Stomach smooth muscle (tissue), 2 donors: ENCODE measurements around the gene RAB9B.
A peak's percentile ranks its signal among the peaks of the same experiment; 100 is the strongest.

ENCODE experiments used
- H3K27ac ChIP-seq: one replicate; pipeline ENCODE4 v1.7.0; 2013; ENCODE audit warnings: mild to moderate bottlenecking, low read length, inconsistent platforms
- H3K27me3 ChIP-seq, 2 donors: one replicate each; pipeline ENCODE4 v1.7.0; 2013; ENCODE audit warnings: low read length in 2 of 2; ENCODE audit not compliant: insufficient read depth in 2 of 2, control insufficient read depth in 1 of 2
- H3K36me3 ChIP-seq, 2 donors: one replicate each; pipeline ENCODE4 v1.7.0; 2013; ENCODE audit warnings: low read length in 2 of 2; ENCODE audit not compliant: control insufficient read depth in 2 of 2, insufficient read depth in 2 of 2
- H3K4me1 ChIP-seq: one replicate; pipeline ENCODE4 v1.7.0; 2013; ENCODE audit warnings: low read length; ENCODE audit not compliant: control insufficient read depth, insufficient read depth
- H3K4me3 ChIP-seq, 2 donors: one replicate each; pipeline ENCODE4 v1.7.0; 2013; ENCODE audit warnings: low read length in 2 of 2
- H3K9ac ChIP-seq, 2 donors: one replicate each; pipeline ENCODE4 v1.7.0; 2013; ENCODE audit warnings: low read length in 2 of 2, mild to moderate bottlenecking in 1 of 2
- H3K9me3 ChIP-seq, 2 donors: one replicate each; pipeline ENCODE4 v1.7.0; 2013; ENCODE audit warnings: low read length in 2 of 2; ENCODE audit not compliant: control insufficient read depth in 2 of 2
- donor health status: healthy.
- donor health status: Pancreatic carcinoma.

The RAB9B gene, protein sequence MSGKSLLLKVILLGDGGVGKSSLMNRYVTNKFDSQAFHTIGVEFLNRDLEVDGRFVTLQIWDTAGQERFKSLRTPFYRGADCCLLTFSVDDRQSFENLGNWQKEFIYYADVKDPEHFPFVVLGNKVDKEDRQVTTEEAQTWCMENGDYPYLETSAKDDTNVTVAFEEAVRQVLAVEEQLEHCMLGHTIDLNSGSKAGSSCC

DNA sequence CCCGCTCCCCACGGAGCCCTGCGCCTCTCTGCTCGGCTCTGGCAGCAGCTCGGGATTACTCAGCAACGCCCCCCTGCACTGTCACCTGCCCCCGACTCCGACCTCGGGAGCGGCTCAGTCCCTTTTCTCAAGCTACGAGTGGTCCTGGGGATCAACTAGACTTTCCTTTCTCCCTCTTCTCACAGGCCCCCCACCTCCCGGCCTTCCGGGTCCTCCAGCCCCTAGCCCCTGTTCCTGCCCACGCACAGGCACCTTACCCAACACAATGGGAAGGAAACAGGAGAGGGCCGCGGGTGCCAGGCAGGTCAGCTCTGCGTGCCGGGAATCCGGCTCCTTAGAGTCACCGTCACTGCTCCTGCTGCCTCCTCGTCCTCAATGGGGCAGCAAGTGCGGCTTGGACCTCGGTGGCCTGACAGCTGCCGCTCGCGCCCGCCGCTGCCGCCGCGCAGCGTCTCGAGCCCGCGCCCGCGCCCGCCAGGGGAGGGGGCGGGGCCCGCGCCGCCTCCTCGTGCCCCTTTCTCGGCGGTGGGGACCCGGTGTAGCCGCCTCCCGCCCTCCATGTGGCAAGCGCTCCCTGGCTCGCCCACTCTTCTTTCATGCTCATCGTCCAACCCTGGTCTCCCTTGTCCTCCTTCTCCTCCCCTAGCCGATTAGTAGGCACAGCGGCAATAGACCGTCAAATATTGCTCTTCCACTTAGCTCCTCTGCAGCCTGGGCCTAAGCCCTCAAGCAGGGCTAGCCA lies at the start of gene RAB9B:
Gene RAB9B, minus strand, starts transcription at position 455 of the 742 bp plus-strand sequence. CDS start 6,473 bp downstream, outside the sequence.
- H3K9me3 ChIP-seq = no peaks in the 10 kb centered on the region
- H3K27ac ChIP-seq = peak within 1 kb of the TSS; percentile 67
- H3K9ac ChIP-seq = peak within 1 kb of the TSS; percentile 65 to 73
- peaks cover 9% of the 10 kb centered on the region for H3K4me1 ChIP-seq
- H3K36me3 ChIP-seq = no peaks in the 10 kb centered on the region
- H3K4me3 ChIP-seq = peak within 1 kb of the TSS; percentile 68 to 80
- H3K27me3 ChIP-seq = peaks cover 0 to 18% of the 10 kb centered on the region in 2 donors

DNA sequence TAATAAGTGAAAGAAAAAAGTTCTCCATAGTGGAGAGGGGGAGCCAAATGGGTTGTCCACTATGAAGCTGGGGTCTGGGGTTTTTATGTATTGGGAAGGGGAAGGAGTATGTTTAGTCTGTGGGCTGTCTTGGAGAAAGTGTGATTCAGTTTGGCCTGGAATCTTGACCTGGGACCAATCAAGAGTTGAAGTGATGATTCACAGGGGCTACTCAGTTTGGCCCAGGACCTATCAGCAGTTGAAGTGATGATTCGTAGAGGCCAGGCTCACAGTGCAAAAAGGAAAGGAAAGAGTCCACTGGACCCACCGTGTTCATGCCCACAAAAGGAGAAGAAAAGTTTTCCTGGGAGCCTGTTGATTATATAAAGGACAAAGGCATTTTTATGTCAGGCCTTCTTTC lies 47.3 kb upstream of the RAB9B start:
- Histone ChIP-seq H3K9me3 (no peaks in the 10 kb centered on the region), H3K27me3 (peaks cover 0 to 3% of the 10 kb centered on the region in 2 donors), H3K4me3 (no peak overlapping the region), H3K9ac (no peak overlapping the region), H3K36me3 (no peaks in the 10 kb centered on the region), H3K4me1 (no peaks in the 10 kb centered on the region), H3K27ac (no peak overlapping the region)

DNA sequence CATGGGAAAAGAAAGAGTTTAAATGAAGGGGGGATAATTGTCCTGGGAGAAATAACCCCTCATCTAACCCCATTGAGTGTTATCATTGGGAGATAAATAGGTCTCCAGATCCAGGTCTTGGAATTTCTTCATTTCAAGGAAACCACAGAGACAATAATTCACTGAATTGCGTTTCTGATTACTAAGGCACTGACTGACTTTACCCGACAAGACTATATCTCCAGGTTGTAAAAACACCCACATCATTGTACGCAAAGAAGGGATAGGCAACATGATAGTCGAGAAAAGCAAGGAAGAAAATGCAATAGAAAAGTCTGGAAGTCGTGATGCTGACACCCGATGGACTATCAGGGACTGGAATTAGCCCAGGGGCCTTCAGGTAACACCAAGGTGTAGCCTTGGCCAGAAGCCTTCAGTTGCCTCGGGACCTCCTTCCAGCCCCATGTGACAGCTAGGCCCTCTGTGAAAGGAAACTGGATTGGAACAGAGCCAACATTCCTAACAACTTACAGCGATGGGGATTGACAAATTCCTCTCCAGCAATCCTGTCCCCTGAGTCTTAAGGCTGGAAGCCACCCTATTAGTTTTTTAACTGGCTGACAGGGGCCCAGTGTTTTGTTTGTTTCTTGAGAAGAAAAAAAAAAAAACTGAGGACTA lies 46.5 kb upstream of the RAB9B start:
- Histone ChIP-seq H3K9ac (no peak overlapping the region), H3K27me3 (peaks cover 0 to 3% of the 10 kb centered on the region in 2 donors), H3K27ac (no peak overlapping the region), H3K4me3 (no peak overlapping the region), H3K9me3 (no peaks in the 10 kb centered on the region), H3K36me3 (no peaks in the 10 kb centered on the region), H3K4me1 (no peaks in the 10 kb centered on the region)

DNA sequence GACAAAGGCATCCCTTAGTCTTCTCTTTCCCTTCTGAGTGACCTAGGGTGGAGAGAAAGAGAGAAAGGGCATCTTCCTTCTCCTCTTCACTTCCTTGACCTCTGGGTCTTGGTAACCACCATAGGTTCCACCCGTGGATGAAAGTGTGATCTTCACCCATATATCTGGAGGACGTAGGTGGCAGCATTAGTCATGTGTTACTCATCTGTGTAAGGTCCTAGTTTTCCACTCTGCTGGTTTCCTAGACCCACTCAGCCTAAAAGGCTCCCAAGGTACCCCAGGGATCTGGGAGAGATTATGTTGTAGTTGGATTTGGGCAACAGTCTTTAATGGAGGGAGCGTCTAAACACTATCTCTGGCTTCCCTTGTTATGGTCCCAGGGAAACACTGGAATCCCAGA lies 45.5 kb upstream of the RAB9B start:
- Histone ChIP-seq H3K4me3 (no peak overlapping the region), H3K27ac (no peak overlapping the region), H3K36me3 (no peaks in the 10 kb centered on the region), H3K9ac (no peak overlapping the region), H3K9me3 (no peaks in the 10 kb centered on the region), H3K27me3 (peaks cover 0 to 3% of the 10 kb centered on the region in 2 donors), H3K4me1 (no peaks in the 10 kb centered on the region)

DNA sequence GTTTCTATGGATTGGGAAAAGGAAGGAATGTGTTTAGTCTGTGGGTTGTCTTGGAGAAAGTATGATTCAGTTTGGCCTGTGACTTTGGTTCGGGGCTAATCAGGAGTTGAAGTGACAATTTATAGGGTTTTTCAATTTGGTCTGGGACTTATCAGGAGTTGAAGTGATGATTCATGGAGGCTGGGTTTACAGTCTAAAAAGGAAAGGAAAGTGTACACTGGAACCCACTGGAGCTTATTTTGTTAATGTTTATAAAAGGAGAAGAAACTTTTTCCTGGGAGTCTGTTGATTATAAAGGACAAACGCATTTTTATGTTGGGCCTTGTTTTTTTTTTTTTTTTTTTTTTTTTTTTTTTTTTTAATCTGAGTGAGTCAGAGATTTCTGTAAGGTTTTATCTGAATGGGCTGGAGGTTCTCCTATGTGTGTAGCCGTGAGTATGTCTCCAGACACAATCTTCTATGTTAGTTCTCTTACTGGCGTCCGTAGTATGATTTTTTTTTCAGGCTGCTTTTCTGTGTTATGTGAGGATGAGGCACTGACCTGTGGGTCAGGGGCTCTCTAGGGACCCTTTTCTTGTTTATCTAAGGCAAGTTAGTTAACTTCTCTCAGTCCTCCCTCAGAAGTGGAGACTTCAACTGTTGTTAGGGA lies 33.0 kb upstream of the RAB9B start:
- no peak overlapping the region for H3K27ac ChIP-seq
- H3K36me3 ChIP-seq = no peaks in the 10 kb centered on the region
- no peak overlapping the region for H3K9ac ChIP-seq
- H3K4me3 ChIP-seq = no peak overlapping the region
- no peaks in the 10 kb centered on the region for H3K27me3 ChIP-seq
- H3K9me3 ChIP-seq = no peaks in the 10 kb centered on the region
- H3K4me1 ChIP-seq = no peaks in the 10 kb centered on the region

DNA sequence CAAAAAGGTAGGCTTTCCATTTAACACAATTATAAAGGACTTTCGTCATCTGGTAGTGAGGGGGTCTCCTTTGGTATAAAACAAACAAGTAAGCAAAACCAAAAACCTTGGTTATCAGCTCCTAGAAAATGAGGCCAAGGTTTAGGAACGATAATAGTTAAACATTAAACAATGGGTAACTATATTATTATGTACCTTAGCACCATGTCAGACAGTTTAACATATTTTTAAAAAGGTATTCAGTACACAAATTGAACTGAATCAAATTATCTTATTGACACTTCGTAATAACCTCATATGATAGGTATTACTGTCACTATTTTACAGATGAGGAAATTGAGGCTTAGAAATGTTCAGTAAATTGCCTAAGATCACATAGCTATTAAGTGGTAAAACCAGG lies 32.1 kb upstream of the RAB9B start:
- Histone ChIP-seq H3K36me3 (no peaks in the 10 kb centered on the region), H3K27ac (no peak overlapping the region), H3K9ac (no peak overlapping the region), H3K4me1 (no peaks in the 10 kb centered on the region), H3K4me3 (no peak overlapping the region), H3K9me3 (no peaks in the 10 kb centered on the region), H3K27me3 (no peaks in the 10 kb centered on the region)

DNA sequence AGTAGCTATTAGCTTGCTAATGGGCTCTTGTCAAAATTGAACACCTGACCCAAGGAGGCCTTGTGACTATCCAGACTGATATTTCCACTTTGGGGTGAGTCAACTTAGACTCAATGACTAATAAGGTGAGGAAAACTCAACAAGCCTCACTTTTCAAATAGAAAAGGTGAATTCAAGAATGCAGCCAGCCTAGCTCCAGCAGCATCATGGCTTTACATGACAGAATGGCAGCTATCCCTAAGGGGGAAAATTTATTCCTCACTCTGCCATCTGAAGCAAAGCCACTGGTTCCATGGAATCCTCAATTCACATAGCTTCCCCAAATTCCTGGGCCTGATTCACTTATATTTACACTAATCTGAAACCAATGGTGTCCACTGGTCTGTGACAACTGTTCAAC lies 29.1 kb upstream of the RAB9B start:
- Histone ChIP-seq H3K36me3 (no peaks in the 10 kb centered on the region), H3K27me3 (no peaks in the 10 kb centered on the region), H3K9ac (no peak overlapping the region), H3K27ac (no peak overlapping the region), H3K4me1 (no peaks in the 10 kb centered on the region), H3K9me3 (no peaks in the 10 kb centered on the region), H3K4me3 (no peak overlapping the region)

DNA sequence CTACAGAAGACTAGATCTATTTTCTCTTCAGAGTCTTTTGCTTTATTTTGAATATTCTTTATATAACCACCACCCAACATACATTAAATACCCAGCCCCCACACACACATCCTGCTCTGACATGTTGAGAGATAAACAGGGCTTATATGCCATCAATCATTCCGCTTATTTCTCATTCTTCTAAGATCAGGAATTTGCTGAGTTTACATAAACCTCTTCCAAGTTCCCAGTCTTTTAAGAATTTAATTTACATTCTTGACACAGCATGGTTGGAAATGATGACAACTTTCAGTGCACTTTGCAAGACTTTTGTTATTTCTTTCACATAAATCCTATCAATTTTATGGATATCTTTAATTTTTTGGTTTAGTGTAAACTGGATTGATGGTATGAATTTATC lies 17.5 kb upstream of the RAB9B start:
- Histone ChIP-seq H3K36me3 (no peaks in the 10 kb centered on the region), H3K4me1 (no peaks in the 10 kb centered on the region), H3K9ac (no peak overlapping the region), H3K4me3 (no peak overlapping the region), H3K27ac (no peak overlapping the region), H3K27me3 (peaks cover 0 to 4% of the 10 kb centered on the region in 2 donors), H3K9me3 (no peaks in the 10 kb centered on the region)

DNA sequence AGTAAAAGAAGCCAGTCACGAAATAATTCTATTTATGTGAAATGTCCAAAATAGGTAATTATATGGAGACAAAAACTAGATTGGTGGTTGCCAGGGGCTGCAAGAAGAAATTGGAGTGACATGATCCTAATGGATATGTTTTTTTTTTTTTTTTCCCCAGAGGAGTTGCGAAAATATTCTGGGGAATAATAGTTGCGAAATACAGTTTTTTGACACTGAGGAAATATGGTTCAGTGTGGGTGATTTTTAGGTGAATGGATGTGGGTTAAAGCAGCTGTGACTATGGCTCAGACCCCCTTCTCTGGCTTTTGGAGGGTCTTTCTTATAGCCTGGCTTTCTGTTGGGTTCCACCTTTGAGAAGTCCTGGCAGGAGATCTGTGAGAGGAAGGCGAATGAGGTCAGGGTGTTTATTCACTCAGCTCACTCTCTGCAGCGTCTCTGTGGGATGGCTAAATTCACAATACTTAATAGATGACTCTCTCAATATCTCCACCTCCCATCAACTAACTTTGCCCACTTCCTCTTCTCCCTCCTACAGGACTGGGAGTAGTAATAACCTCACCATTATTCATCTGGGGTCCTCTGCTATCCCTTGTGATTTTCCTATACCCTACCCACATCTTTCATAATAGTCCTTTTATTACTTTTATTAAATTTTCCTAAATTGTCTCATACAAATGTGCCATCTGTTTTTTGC lies 15.3 kb upstream of the RAB9B start:
- H3K9me3 ChIP-seq = no peaks in the 10 kb centered on the region
- no peaks in the 10 kb centered on the region for H3K36me3 ChIP-seq
- H3K9ac ChIP-seq = no peak overlapping the region
- no peaks in the 10 kb centered on the region for H3K4me1 ChIP-seq
- peaks cover 0 to 7% of the 10 kb centered on the region in 2 donors for H3K27me3 ChIP-seq
- no peak overlapping the region for H3K27ac ChIP-seq
- no peak overlapping the region for H3K4me3 ChIP-seq

DNA sequence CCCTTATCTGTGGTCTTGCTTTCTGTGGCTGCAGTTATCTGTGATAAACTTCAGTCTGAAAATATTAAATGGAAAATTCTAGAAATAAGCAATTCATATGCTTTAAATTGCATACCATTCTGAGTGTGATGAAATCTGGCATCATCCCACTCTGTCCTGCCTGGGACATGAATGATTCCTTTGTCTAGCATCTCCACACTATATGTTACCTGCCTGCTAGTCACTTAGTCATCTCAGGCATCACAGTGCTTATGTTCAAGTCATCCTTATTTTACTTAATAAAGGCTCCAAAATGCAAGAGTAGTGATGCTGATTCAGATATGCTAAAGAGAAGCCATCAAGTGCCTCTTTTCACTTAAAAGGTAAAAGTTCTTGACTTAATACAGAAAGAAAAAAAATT lies 14.3 kb upstream of the RAB9B start:
- Histone ChIP-seq H3K4me1 (no peaks in the 10 kb centered on the region), H3K36me3 (no peaks in the 10 kb centered on the region), H3K27ac (no peak overlapping the region), H3K27me3 (peaks cover 0 to 7% of the 10 kb centered on the region in 2 donors), H3K9ac (no peak overlapping the region), H3K9me3 (no peaks in the 10 kb centered on the region), H3K4me3 (no peak overlapping the region)
